Testis (tissue), 2 donors: ENCODE data around the gene HERC2.

ENCODE experiments used
- CTCF ChIP-seq, 3 experiments: fragments of 450-650 bp in 2 of 3; fragments of 200-600 bp in 1 of 3; sonication (generic) in 1 of 3; IDR thresholded peaks; one replicate each; pipeline ENCODE4 v1.5.1; 2016 to 2019; ENCODE audit warnings: antibody characterized with exemption in 3 of 3, mild to moderate bottlenecking in 2 of 3, moderate library complexity in 1 of 3
- POLR2A ChIP-seq: fragments of 450-650 bp; IDR thresholded peaks from one replicate; pipeline ENCODE4 v1.6.1; 2017; ENCODE audit warnings: antibody characterized with exemption, mild to moderate bottlenecking, moderate library complexity

- no peak for TF ChIP-seq CTCF (IDR thresholded peaks at IDR 0.05)
- no peak for TF ChIP-seq POLR2A
These were observed 190.6 kb downstream of the HERC2 start for GRCh38 chr15:28131400-28131799.
